HCT116 (cell line): Measurements from ENCODE around the gene CD7. TPM values are rescaled to one million over a fixed set of nuclear protein-coding genes. Genes with fewer than 3 reads are reported as not detected.

Source experiments
- ATAC-seq: fragments of 200-7000 bp; cut with Tn5 transposase; 2 replicates; pipeline ENCODE4 v1.9.1; 2020; ENCODE audit warnings: mild to moderate bottlenecking, moderate library complexity
- BruUV-seq: library from RNA; stranded (reverse); fragments of 400-500 nt; replicated peaks from 2 replicates; lab custom pipeline; 2021; lab: Mats Ljungman, UMichigan
- CTCF ChIA-PET: fragments of 300-600 bp; sonication (Branson Sonifier 250); formaldehyde crosslinking; loops from one replicate; lab custom pipeline; 2021; ENCODE audit warnings: antibody characterized with exemption; lab: Charles Lee
- POLR2A ChIA-PET: fragments of 300-600, 350-600 bp; sonication (Branson Sonifier 250); formaldehyde crosslinking; loops from one replicate; lab custom pipeline; 2021; ENCODE audit warnings: antibody characterized with exemption; lab: Charles Lee
- RAD21 ChIA-PET, 2 experiments: fragments of 300-600 bp; sonication (Branson Sonifier 250); formaldehyde crosslinking; loops; one replicate each; lab custom pipeline; 2023; ENCODE audit warnings: low total read pairs in 2 of 2; ENCODE audit not compliant: uncharacterized antibody in 2 of 2, unreplicated experiment in 2 of 2, low non-redundant PET in 1 of 2; lab: Charles Lee
- DNase-seq: peaks from one replicate; pipeline ENCODE4 v3.0.0-alpha.2; 2010; ENCODE audit warnings: low read depth, low spot score
- H2AFZ ChIP-seq: fragments of 200-600 bp; shearing (Covaris generic), sonication (generic); 2 replicates; pipeline ENCODE4 v1.6.1; 2017; ENCODE audit warnings: low read depth, mixed run types, mixed read lengths, antibody characterized with exemption, low read length; ENCODE audit not compliant: poor library complexity, severe bottlenecking
- H3K27ac ChIP-seq: 2 replicates; pipeline ENCODE4 v1.5.1; 2012; ENCODE audit warnings: low read depth, low read length
- H3K27me3 ChIP-seq: fragments of 200-600 bp; sonication (generic); 2 replicates; pipeline ENCODE4 v1.6.1; 2016; ENCODE audit warnings: mixed run types, low read length, mixed read lengths; ENCODE audit not compliant: insufficient read depth
- H3K36me3 ChIP-seq, 2 experiments: fragments of 200-500 bp in 1 of 2; fragments of 200-600 bp in 1 of 2; sonication (Bioruptor generic) in 1 of 2; sonication (generic) in 1 of 2; 2 replicates each; pipeline versions ENCODE4 v1.5.1 to v1.6.1; 2014 to 2016; ENCODE audit warnings: low read length in 2 of 2, inconsistent platforms in 1 of 2, mixed read lengths in 1 of 2, mixed run types in 1 of 2; ENCODE audit not compliant: insufficient read depth in 2 of 2, control insufficient read depth in 1 of 2
- H3K4me1 ChIP-seq, 2 experiments: fragments of 200-600 bp in 1 of 2; sonication (generic) in 1 of 2; 2 replicates each; pipeline versions ENCODE4 v1.5.1 to v1.6.1; 2012 to 2017; ENCODE audit warnings: low read length in 2 of 2, inconsistent platforms in 1 of 2, mild to moderate bottlenecking in 1 of 2, mixed read lengths in 1 of 2, mixed run types in 1 of 2, moderate library complexity in 1 of 2; ENCODE audit not compliant: insufficient read depth in 2 of 2, control insufficient read depth in 1 of 2
- H3K4me2 ChIP-seq: fragments of 200-600 bp; sonication (generic); 2 replicates; pipeline ENCODE4 v1.6.1; 2017; ENCODE audit warnings: mixed run types, low read length, mixed read lengths
- H3K4me3 ChIP-seq, 2 experiments: fragments of 200-600 bp in 1 of 2; sonication (generic) in 1 of 2; replicated peaks in 1 of 2; 2 replicates each; pipeline ENCODE4 v1.5.1; 2011 to 2016; ENCODE audit warnings: low read length in 2 of 2, control low read depth in 1 of 2, low read depth in 1 of 2, mild to moderate bottlenecking in 1 of 2, mixed read lengths in 1 of 2, mixed run types in 1 of 2
- H3K79me2 ChIP-seq: fragments of 200-600 bp; sonication (generic); 2 replicates; pipeline ENCODE4 v1.6.1; 2017; ENCODE audit warnings: mild to moderate bottlenecking, mixed run types, low read length, moderate library complexity, mixed read lengths; ENCODE audit not compliant: insufficient read depth
- H3K9ac ChIP-seq: fragments of 200-600 bp; sonication (generic); 2 replicates; pipeline ENCODE4 v1.6.1; 2016; ENCODE audit warnings: low read length, mixed read lengths
- H3K9me2 ChIP-seq: fragments of 200-600 bp; sonication (generic), shearing (Covaris generic); 2 replicates; pipeline ENCODE4 v1.6.1; 2017; ENCODE audit warnings: mixed run types, mild to moderate bottlenecking, moderate library complexity; ENCODE audit not compliant: insufficient read depth
- H3K9me3 ChIP-seq, 2 experiments: fragments of 200-500 bp in 1 of 2; fragments of 200-600 bp in 1 of 2; sonication (Bioruptor generic) in 1 of 2; sonication (generic) in 1 of 2; 2 replicates each; pipeline ENCODE4 v1.6.1; 2014 to 2017; ENCODE audit warnings: low read length in 2 of 2, mixed read lengths in 2 of 2, inconsistent platforms in 1 of 2, low read depth in 1 of 2, mild to moderate bottlenecking in 1 of 2, mixed run types in 1 of 2, moderate library complexity in 1 of 2; ENCODE audit not compliant: control insufficient read depth in 1 of 2, insufficient read depth in 1 of 2
- H4K20me1 ChIP-seq: fragments of 200-600 bp; sonication (generic), shearing (Covaris generic); 2 replicates; pipeline ENCODE4 v1.6.1; 2017; ENCODE audit warnings: mixed run types, mild to moderate bottlenecking, moderate library complexity; ENCODE audit not compliant: insufficient read depth
- CBX3 ChIP-seq: IDR thresholded peaks from 2 replicates; pipeline ENCODE4 v1.6.1; 2012; ENCODE audit warnings: low read depth
- CEBPB ChIP-seq: IDR thresholded peaks from 2 replicates; pipeline ENCODE4 v1.6.1; 2012; ENCODE audit warnings: low read depth
- EGR1 ChIP-seq: IDR thresholded peaks from 2 replicates; pipeline ENCODE4 v1.6.1; 2012; ENCODE audit warnings: low read depth
- EZH2 ChIP-seq: fragments of 200-600 bp; sonication (generic); IDR thresholded peaks from 2 replicates; pipeline ENCODE4 v1.6.1; 2017; ENCODE audit warnings: antibody characterized with exemption, mixed run types
- FOSL1 ChIP-seq: IDR thresholded peaks from 2 replicates; pipeline ENCODE4 v1.6.1; 2012; ENCODE audit warnings: low read depth
- JUND ChIP-seq: IDR thresholded peaks from 2 replicates; pipeline ENCODE4 v1.6.1; 2012
- POLR2A ChIP-seq: IDR thresholded peaks from 2 replicates; pipeline ENCODE4 v1.7.0; 2011; ENCODE audit warnings: borderline replicate concordance; ENCODE audit not compliant: insufficient read depth, insufficient read length; ENCODE audit errors: extremely low read depth
- POLR2AphosphoS5 ChIP-seq: IDR thresholded peaks from 2 replicates; pipeline ENCODE4 v1.6.1; 2011; ENCODE audit warnings: mild to moderate bottlenecking, low read depth, low read length, moderate library complexity
- RAD21 ChIP-seq: IDR thresholded peaks from 2 replicates; pipeline ENCODE4 v1.6.1; 2012; ENCODE audit warnings: low read depth, mild to moderate bottlenecking
- SRF ChIP-seq: IDR thresholded peaks from 2 replicates; pipeline ENCODE4 v1.6.1; 2012; ENCODE audit warnings: low read depth
- ZFX ChIP-seq: fragments of 450-650 bp; IDR thresholded peaks from 2 replicates; pipeline ENCODE4 v1.6.1; 2017
- ZNF274 ChIP-seq: fragments of 200-500 bp; sonication (Bioruptor generic); IDR thresholded peaks from 2 replicates; pipeline ENCODE4 v1.6.1; 2014; ENCODE audit warnings: mild to moderate bottlenecking, low read depth, low read length, inconsistent platforms
- intact Hi-C: fragments of 100-400 bp; cut with micrococcal nuclease; formaldehyde crosslinking; loops from 2 replicates; pipeline ENCODE4 v1.10.0; 2022
- total RNA-seq: library from RNA; stranded (reverse); gene quantifications from one replicate; pipeline ENCODE4 v1.2.1, GENCODE V29; 2021; ENCODE audit not compliant: unreplicated experiment
- TF ChIP-seq, protein P1 (sequence below), 3 experiments: fragments of 200-600 bp in 1 of 3; sonication (generic) in 1 of 3; IDR thresholded peaks in 2 of 3; conservative IDR thresholded peaks in 1 of 3; 2 replicates each; pipeline ENCODE4 v1.5.1; 2012 to 2017; ENCODE audit warnings: low read depth in 2 of 3, low read length in 2 of 3, antibody characterized with exemption in 1 of 3, borderline replicate concordance in 1 of 3, control low read depth in 1 of 3, mild to moderate bottlenecking in 1 of 3, mixed read lengths in 1 of 3, mixed run types in 1 of 3, moderate library complexity in 1 of 3; ENCODE audit not compliant: insufficient read depth in 1 of 3
- TF ChIP-seq, protein P2 (sequence below): IDR thresholded peaks from 2 replicates; pipeline ENCODE4 v1.6.1; 2012
- TF ChIP-seq, protein P3 (sequence below): IDR thresholded peaks from 2 replicates; pipeline ENCODE4 v1.6.1; 2012; ENCODE audit warnings: low read depth

Gene CD7
- total RNA-seq, 1 experiment from 2014 or later: 0.61 TPM

DNA sequence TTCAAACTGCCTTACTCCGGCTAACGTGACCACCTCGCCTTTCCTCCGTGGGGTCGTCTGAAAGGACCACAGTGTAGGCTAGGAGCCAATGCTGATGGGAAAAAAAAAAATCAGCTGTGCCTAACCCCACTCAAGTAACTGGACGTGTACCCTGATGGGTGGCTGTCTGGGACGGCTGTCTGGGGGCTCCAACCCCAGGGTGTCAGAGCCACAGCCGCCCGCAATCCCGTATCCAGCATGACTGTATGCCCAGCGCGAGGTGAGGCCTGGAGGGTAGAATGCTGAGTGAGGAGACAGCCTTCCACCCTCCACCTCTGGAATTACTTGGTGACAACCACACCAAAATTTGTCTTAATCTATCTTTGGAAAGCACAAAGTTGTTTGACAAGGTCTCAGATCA is 46.8 kb downstream of the CD7 start:
- no peak overlapping the region; the same call in 1 of the 2 replicates for H3K27ac ChIP-seq
- no peaks in the 10 kb centered on the region for H3K27me3 ChIP-seq
- DNase-seq (no peak), ATAC-seq (no peak)
- H3K36me3 ChIP-seq: peaks cover 21 to 40% of the 10 kb centered on the region in 2 experiments
- no peak overlapping the region for H3K4me3 ChIP-seq
- intact Hi-C loops: no loop called here
- TF ChIP-seq POLR2AphosphoS5: no peak
- H4K20me1 ChIP-seq: peaks cover 42% of the 10 kb centered on the region; the same call in 1 of the 2 replicates
- no TSS peak for BruUV-seq
- ChIA-PET RAD21 (no interaction called here), CTCF (no interaction called here), POLR2A (interaction anchor here (0.6 kb wide), 1 partner anchor 13 kb away, joined by 5 read pairs; no protein-coding TSS in a partner anchor)
- H3K9ac ChIP-seq: no peak overlapping the region
- peaks cover 30 to 64% of the 10 kb centered on the region in 2 experiments for H3K4me1 ChIP-seq
- no peaks in the 10 kb centered on the region for H3K9me2 ChIP-seq
- H2AFZ ChIP-seq: no peak overlapping the region
- no peaks in the 10 kb centered on the region for H3K9me3 ChIP-seq
- peaks cover 75% of the 10 kb centered on the region for H3K79me2 ChIP-seq
- no peak overlapping the region for H3K4me2 ChIP-seq

DNA sequence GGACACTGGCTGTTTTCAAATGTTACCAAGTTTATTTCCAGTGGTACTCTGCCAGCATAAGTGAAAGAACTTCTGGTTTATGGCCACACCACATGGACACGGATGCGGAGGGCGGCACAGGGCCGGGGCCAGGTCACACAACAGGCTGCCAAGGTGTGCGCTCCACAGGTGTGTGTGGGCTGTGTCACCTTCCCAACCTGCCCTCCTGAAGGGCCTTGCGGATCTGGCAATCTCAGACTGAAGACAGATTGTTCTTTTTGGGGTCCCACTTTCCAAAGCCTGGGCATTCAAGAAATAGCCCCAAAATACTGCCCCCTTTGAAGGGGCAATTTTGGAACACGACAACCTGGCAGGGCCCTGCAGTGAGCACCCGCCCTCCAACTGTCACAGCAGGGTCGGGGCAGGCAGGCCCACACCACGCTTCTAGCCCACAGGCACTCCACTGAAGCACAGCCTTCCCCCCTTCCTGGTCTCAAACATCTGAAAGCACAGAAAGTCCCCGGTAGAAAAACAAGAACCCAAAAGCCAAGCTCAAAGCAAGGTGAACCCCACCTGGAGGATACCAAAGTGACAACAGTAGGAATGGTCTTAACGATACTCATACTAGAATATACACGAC is 47.4 kb downstream of the CD7 start:
- Histone ChIP-seq H4K20me1 (peaks cover 42% of the 10 kb centered on the region; the same call in 1 of the 2 replicates), H3K9ac (no peak overlapping the region)
- TF ChIP-seq POLR2AphosphoS5: no peak
- TF ChIP-seq, protein P1, sequence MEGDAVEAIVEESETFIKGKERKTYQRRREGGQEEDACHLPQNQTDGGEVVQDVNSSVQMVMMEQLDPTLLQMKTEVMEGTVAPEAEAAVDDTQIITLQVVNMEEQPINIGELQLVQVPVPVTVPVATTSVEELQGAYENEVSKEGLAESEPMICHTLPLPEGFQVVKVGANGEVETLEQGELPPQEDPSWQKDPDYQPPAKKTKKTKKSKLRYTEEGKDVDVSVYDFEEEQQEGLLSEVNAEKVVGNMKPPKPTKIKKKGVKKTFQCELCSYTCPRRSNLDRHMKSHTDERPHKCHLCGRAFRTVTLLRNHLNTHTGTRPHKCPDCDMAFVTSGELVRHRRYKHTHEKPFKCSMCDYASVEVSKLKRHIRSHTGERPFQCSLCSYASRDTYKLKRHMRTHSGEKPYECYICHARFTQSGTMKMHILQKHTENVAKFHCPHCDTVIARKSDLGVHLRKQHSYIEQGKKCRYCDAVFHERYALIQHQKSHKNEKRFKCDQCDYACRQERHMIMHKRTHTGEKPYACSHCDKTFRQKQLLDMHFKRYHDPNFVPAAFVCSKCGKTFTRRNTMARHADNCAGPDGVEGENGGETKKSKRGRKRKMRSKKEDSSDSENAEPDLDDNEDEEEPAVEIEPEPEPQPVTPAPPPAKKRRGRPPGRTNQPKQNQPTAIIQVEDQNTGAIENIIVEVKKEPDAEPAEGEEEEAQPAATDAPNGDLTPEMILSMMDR (IDR thresholded peaks at IDR 0.05 in 2 of 3, conservative IDR thresholded peaks at IDR 0.05 in 1 of 3; ENCODE audit: borderline replicate concordance in 1 of 3, insufficient read depth in 1 of 3, low read depth in 2 of 3, low read length in 2 of 3): no peak
- TF ChIP-seq EZH2: no peak
- no peak for TF ChIP-seq CBX3
- TF ChIP-seq JUND: no peak
- TF ChIP-seq FOSL1: no peak
- TF ChIP-seq SRF: no peak
- TF ChIP-seq CEBPB: no peak
- TF ChIP-seq, protein P2, sequence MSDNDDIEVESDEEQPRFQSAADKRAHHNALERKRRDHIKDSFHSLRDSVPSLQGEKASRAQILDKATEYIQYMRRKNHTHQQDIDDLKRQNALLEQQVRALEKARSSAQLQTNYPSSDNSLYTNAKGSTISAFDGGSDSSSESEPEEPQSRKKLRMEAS: no peak
- TF ChIP-seq ZNF274: no peak
- TF ChIP-seq, protein P3, sequence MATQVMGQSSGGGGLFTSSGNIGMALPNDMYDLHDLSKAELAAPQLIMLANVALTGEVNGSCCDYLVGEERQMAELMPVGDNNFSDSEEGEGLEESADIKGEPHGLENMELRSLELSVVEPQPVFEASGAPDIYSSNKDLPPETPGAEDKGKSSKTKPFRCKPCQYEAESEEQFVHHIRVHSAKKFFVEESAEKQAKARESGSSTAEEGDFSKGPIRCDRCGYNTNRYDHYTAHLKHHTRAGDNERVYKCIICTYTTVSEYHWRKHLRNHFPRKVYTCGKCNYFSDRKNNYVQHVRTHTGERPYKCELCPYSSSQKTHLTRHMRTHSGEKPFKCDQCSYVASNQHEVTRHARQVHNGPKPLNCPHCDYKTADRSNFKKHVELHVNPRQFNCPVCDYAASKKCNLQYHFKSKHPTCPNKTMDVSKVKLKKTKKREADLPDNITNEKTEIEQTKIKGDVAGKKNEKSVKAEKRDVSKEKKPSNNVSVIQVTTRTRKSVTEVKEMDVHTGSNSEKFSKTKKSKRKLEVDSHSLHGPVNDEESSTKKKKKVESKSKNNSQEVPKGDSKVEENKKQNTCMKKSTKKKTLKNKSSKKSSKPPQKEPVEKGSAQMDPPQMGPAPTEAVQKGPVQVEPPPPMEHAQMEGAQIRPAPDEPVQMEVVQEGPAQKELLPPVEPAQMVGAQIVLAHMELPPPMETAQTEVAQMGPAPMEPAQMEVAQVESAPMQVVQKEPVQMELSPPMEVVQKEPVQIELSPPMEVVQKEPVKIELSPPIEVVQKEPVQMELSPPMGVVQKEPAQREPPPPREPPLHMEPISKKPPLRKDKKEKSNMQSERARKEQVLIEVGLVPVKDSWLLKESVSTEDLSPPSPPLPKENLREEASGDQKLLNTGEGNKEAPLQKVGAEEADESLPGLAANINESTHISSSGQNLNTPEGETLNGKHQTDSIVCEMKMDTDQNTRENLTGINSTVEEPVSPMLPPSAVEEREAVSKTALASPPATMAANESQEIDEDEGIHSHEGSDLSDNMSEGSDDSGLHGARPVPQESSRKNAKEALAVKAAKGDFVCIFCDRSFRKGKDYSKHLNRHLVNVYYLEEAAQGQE: no peak
- no peak for TF ChIP-seq ZFX
- no peak for TF ChIP-seq EGR1
- no peak for TF ChIP-seq POLR2A
- TF ChIP-seq RAD21: no peak

More for the DNA sequence above, 47.4 kb downstream of the CD7 start:
- intact Hi-C loops: no loop called here
- Histone ChIP-seq H2AFZ (no peak overlapping the region), H3K9me2 (no peaks in the 10 kb centered on the region), H3K27ac (no peak overlapping the region; the same call in 1 of the 2 replicates), H3K4me2 (no peak overlapping the region), H3K4me3 (no peak overlapping the region), H3K79me2 (peaks cover 82% of the 10 kb centered on the region), H3K27me3 (no peaks in the 10 kb centered on the region), H3K4me1 (peaks cover 30 to 64% of the 10 kb centered on the region in 2 experiments), H3K9me3 (no peaks in the 10 kb centered on the region), H3K36me3 (peaks cover 28 to 46% of the 10 kb centered on the region in 2 experiments)
- no TSS peak for BruUV-seq
- POLR2A ChIA-PET: no interaction called here
- DNase-seq: no peak
- RAD21 ChIA-PET: no interaction called here
- CTCF ChIA-PET: no interaction called here
- ATAC-seq: no peak
